DOHH2 (cell line): Measurements from ENCODE around the gene NPHP3.

Experiments used
- EZH2phosphoT487 ChIP-seq: fragments of 200-600 bp; sonication (generic); IDR thresholded peaks from 2 replicates; pipeline ENCODE4 v1.6.1; 2017; ENCODE audit warnings: borderline replicate concordance, mild to moderate bottlenecking, antibody characterized with exemption, low read length, moderate library complexity, mixed read lengths
- TF ChIP-seq, protein P1 (sequence below): fragments of 200-600 bp; sonication (generic); IDR thresholded peaks from one replicate; pipeline ENCODE4 v1.5.1; 2014; ENCODE audit warnings: antibody characterized with exemption, mild to moderate bottlenecking, low read depth, low read length; ENCODE audit not compliant: poor library complexity, severe bottlenecking

DNA sequence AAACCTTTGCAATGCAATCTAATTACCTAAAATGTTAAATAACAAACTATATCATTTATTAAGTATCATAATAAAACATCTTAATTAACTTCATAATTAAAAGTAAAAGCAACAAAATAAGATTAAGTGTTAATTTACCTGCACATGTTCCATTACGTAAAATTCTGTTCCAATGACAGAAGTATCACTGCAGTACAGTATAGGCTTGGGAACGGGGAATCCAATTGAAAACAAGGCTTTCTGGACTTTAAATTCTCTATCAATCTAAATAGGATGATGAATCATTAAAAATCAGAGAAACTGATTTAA is 79.7 kb downstream of the NPHP3 start:
- TF ChIP-seq, protein P1, sequence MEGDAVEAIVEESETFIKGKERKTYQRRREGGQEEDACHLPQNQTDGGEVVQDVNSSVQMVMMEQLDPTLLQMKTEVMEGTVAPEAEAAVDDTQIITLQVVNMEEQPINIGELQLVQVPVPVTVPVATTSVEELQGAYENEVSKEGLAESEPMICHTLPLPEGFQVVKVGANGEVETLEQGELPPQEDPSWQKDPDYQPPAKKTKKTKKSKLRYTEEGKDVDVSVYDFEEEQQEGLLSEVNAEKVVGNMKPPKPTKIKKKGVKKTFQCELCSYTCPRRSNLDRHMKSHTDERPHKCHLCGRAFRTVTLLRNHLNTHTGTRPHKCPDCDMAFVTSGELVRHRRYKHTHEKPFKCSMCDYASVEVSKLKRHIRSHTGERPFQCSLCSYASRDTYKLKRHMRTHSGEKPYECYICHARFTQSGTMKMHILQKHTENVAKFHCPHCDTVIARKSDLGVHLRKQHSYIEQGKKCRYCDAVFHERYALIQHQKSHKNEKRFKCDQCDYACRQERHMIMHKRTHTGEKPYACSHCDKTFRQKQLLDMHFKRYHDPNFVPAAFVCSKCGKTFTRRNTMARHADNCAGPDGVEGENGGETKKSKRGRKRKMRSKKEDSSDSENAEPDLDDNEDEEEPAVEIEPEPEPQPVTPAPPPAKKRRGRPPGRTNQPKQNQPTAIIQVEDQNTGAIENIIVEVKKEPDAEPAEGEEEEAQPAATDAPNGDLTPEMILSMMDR, result no peak
- no peak for TF ChIP-seq EZH2phosphoT487
